ENCODE data around the gene KRCC1. TPM values are rescaled to one million over a fixed set of nuclear protein-coding genes. Genes with fewer than 3 reads are reported as not detected.

The KRCC1 gene
- total and polyA plus RNA-seq, 2 experiments from 2014 or later, result 10.3 to 12.5 TPM

DNA sequence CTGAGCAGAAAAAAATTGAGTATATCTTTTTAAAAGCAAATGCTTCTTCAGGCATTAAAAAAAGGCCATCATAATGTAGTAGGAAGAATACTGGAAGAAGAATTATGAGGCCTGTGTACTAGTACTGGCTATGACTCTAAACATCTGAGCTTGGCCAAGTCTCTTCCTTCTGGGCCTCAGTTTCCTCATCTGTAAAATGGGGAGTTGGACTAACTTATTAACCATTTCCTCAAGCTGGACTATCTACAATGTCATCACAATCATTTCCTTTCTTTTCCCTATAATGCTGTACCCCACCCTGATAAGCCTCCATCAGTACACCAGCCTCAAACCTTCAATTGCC is 42.9 kb upstream of the KRCC1 start (continued):
- TF ChIP-seq, protein P1, sequence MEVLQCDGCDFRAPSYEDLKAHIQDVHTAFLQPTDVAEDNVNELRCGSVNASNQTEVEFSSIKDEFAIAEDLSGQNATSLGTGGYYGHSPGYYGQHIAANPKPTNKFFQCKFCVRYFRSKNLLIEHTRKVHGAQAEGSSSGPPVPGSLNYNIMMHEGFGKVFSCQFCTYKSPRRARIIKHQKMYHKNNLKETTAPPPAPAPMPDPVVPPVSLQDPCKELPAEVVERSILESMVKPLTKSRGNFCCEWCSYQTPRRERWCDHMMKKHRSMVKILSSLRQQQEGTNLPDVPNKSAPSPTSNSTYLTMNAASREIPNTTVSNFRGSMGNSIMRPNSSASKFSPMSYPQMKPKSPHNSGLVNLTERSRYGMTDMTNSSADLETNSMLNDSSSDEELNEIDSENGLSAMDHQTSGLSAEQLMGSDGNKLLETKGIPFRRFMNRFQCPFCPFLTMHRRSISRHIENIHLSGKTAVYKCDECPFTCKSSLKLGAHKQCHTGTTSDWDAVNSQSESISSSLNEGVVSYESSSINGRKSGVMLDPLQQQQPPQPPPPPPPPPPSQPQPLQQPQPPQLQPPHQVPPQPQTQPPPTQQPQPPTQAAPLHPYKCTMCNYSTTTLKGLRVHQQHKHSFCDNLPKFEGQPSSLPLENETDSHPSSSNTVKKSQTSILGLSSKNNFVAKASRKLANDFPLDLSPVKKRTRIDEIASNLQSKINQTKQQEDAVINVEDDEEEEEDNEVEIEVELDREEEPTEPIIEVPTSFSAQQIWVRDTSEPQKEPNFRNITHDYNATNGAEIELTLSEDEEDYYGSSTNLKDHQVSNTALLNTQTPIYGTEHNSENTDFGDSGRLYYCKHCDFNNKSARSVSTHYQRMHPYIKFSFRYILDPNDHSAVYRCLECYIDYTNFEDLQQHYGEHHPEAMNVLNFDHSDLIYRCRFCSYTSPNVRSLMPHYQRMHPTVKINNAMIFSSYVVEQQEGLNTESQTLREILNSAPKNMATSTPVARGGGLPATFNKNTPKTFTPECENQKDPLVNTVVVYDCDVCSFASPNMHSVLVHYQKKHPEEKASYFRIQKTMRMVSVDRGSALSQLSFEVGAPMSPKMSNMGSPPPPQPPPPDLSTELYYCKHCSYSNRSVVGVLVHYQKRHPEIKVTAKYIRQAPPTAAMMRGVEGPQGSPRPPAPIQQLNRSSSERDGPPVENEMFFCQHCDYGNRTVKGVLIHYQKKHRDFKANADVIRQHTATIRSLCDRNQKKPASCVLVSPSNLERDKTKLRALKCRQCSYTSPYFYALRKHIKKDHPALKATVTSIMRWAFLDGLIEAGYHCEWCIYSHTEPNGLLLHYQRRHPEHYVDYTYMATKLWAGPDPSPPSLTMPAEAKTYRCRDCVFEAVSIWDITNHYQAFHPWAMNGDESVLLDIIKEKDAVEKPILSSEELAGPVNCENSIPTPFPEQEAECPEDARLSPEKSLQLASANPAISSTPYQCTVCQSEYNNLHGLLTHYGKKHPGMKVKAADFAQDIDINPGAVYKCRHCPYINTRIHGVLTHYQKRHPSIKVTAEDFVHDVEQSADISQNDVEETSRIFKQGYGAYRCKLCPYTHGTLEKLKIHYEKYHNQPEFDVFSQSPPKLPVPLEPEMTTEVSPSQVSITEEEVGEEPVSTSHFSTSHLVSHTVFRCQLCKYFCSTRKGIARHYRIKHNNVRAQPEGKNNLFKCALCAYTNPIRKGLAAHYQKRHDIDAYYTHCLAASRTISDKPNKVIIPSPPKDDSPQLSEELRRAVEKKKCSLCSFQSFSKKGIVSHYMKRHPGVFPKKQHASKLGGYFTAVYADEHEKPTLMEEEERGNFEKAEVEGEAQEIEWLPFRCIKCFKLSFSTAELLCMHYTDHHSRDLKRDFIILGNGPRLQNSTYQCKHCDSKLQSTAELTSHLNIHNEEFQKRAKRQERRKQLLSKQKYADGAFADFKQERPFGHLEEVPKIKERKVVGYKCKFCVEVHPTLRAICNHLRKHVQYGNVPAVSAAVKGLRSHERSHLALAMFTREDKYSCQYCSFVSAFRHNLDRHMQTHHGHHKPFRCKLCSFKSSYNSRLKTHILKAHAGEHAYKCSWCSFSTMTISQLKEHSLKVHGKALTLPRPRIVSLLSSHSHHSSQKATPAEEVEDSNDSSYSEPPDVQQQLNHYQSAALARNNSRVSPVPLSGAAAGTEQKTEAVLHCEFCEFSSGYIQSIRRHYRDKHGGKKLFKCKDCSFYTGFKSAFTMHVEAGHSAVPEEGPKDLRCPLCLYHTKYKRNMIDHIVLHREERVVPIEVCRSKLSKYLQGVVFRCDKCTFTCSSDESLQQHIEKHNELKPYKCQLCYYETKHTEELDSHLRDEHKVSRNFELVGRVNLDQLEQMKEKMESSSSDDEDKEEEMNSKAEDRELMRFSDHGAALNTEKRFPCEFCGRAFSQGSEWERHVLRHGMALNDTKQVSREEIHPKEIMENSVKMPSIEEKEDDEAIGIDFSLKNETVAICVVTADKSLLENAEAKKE (CRISPR knock-in tag; IDR thresholded peaks at IDR 0.05), result no peak
- TF ChIP-seq, protein P2, sequence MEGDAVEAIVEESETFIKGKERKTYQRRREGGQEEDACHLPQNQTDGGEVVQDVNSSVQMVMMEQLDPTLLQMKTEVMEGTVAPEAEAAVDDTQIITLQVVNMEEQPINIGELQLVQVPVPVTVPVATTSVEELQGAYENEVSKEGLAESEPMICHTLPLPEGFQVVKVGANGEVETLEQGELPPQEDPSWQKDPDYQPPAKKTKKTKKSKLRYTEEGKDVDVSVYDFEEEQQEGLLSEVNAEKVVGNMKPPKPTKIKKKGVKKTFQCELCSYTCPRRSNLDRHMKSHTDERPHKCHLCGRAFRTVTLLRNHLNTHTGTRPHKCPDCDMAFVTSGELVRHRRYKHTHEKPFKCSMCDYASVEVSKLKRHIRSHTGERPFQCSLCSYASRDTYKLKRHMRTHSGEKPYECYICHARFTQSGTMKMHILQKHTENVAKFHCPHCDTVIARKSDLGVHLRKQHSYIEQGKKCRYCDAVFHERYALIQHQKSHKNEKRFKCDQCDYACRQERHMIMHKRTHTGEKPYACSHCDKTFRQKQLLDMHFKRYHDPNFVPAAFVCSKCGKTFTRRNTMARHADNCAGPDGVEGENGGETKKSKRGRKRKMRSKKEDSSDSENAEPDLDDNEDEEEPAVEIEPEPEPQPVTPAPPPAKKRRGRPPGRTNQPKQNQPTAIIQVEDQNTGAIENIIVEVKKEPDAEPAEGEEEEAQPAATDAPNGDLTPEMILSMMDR (conservative IDR thresholded peaks at IDR 0.05; ENCODE audit: low read depth in 2 of 2), result no peak
- TF ChIP-seq, protein P3, sequence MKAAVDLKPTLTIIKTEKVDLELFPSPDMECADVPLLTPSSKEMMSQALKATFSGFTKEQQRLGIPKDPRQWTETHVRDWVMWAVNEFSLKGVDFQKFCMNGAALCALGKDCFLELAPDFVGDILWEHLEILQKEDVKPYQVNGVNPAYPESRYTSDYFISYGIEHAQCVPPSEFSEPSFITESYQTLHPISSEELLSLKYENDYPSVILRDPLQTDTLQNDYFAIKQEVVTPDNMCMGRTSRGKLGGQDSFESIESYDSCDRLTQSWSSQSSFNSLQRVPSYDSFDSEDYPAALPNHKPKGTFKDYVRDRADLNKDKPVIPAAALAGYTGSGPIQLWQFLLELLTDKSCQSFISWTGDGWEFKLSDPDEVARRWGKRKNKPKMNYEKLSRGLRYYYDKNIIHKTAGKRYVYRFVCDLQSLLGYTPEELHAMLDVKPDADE (IDR thresholded peaks at IDR 0.05), result no peak

DNA sequence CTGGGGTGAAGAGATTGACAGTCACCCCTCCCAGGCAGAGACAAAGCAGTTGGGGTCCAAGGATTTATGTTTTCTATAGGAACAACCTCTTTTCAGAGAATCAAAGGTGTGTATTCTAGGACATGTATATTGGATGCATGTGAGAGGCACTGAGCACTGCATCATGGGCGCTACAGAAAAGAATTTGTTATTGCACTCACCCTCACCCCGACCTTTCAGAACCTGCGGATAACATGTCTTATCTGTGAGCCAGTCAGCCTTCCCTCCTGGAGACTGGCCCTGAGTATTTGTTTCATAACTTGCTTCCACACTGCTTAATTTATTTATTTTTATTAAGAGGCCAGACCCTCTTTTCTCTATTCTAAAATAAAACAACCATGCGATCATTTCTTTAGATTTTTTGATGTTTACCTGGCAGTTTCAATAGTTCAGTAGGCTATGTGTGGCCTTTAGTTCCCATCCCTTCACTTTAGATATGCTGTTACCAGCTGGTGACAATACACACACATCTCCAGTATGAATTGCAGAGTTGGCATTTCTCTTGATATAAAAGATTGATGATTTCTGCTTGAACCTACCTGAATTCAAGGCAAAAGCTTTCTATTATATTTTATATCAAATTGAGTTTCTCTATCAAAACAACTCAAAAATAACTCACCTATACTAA is 42.4 kb upstream of the KRCC1 start:
- no peaks in the 10 kb centered on the region for H4K20me1 ChIP-seq (replicated peaks; ENCODE audit: insufficient read depth)
- H3K27me3 ChIP-seq (ENCODE audit: insufficient read depth), result no peaks in the 10 kb centered on the region
- H3K27ac Mint-ChIP-seq, result no peak overlapping the region
- H3K4me1 ChIP-seq (ENCODE audit: insufficient read depth), result peaks cover 7% of the 10 kb centered on the region
- no peak overlapping the region for H3K4me2 ChIP-seq
- H3K4me1 Mint-ChIP-seq, result peaks cover 33% of the 10 kb centered on the region
- H3K4me3 ChIP-seq, result no peak overlapping the region
- DNase-seq (ENCODE audit: low spot score) (no peak), ATAC-seq (no peak)
- no peaks in the 10 kb centered on the region for H3K36me3 ChIP-seq (ENCODE audit: insufficient read depth)
- H3K27me3 Mint-ChIP-seq (ENCODE audit: insufficient read depth, low read depth, poor library complexity), result peaks cover 3% of the 10 kb centered on the region
- H3K36me3 Mint-ChIP-seq (ENCODE audit: low read depth), result no peaks in the 10 kb centered on the region
- H3K9me3 Mint-ChIP-seq, result no peaks in the 10 kb centered on the region
- no peaks in the 10 kb centered on the region for H3K9me2 ChIP-seq (ENCODE audit: insufficient read depth)
- H3K4me3 Mint-ChIP-seq, result no peak overlapping the region
- H3K27ac ChIP-seq (ENCODE audit: low read depth), result no peak overlapping the region
- H3K79me2 ChIP-seq (replicated peaks; ENCODE audit: insufficient read depth), result no peaks in the 10 kb centered on the region
- H3F3A ChIP-seq (replicated peaks; ENCODE audit: low read depth), result no peaks in the 10 kb centered on the region
- no peak overlapping the region for H2AFZ ChIP-seq
- TF ChIP-seq, protein P2 (conservative IDR thresholded peaks at IDR 0.05; ENCODE audit: low read depth in 2 of 2), result no peak
- no peak for TF ChIP-seq CREB1 (CRISPR knock-in tag; IDR thresholded peaks at IDR 0.05; ENCODE audit: low read depth)
- TF ChIP-seq JUNB (IDR thresholded peaks at IDR 0.05; ENCODE audit: unreplicated experiment), result no peak
- TF ChIP-seq ZNF331 (CRISPR knock-in tag; IDR thresholded peaks at IDR 0.05; ENCODE audit: low read depth), result no peak
- TF ChIP-seq, protein P4, sequence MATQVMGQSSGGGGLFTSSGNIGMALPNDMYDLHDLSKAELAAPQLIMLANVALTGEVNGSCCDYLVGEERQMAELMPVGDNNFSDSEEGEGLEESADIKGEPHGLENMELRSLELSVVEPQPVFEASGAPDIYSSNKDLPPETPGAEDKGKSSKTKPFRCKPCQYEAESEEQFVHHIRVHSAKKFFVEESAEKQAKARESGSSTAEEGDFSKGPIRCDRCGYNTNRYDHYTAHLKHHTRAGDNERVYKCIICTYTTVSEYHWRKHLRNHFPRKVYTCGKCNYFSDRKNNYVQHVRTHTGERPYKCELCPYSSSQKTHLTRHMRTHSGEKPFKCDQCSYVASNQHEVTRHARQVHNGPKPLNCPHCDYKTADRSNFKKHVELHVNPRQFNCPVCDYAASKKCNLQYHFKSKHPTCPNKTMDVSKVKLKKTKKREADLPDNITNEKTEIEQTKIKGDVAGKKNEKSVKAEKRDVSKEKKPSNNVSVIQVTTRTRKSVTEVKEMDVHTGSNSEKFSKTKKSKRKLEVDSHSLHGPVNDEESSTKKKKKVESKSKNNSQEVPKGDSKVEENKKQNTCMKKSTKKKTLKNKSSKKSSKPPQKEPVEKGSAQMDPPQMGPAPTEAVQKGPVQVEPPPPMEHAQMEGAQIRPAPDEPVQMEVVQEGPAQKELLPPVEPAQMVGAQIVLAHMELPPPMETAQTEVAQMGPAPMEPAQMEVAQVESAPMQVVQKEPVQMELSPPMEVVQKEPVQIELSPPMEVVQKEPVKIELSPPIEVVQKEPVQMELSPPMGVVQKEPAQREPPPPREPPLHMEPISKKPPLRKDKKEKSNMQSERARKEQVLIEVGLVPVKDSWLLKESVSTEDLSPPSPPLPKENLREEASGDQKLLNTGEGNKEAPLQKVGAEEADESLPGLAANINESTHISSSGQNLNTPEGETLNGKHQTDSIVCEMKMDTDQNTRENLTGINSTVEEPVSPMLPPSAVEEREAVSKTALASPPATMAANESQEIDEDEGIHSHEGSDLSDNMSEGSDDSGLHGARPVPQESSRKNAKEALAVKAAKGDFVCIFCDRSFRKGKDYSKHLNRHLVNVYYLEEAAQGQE (IDR thresholded peaks at IDR 0.05; ENCODE audit: unreplicated experiment), result no peak
- no peak for TF ChIP-seq EZH2 (IDR thresholded peaks at IDR 0.05; ENCODE audit: low read depth, unreplicated experiment)

Data from GM23338 (cell line).